Middle frontal gyrus (tissue), 1 donor: ENCODE measurements around the gene VAV2.
A peak's percentile ranks its signal among the peaks of the same experiment; 100 is the strongest.
"Not testable (repeated sequence)": the region's sequence is repeated elsewhere in the genome, so short reads cannot be mapped to it uniquely, and the experiment has no call there.

Experiments
- DNase-seq: peaks from one replicate; pipeline ENCODE4 v3.0.0-alpha.2; 2015; ENCODE audit warnings: low spot score; ENCODE audit errors: extremely low spot score

The VAV2 gene

GRCh38 chr9:133998915-133999595, 6.9 kb upstream of the VAV2 start:
- no peak for DNase-seq

- DNase-seq = no peak
Observed at GRCh38 chr9:133997584-133997983, 5.5 kb upstream of the VAV2 start.

- no peak for DNase-seq
Observed at GRCh38 chr9:133996531-133997520, 4.7 kb upstream of the VAV2 start.

- no peak for DNase-seq
Observed at GRCh38 chr9:133995012-133995896, 3.1 kb upstream of the VAV2 start.

GRCh38 chr9:133994353-133995011, 2.4 kb upstream of the VAV2 start:
- DNase-seq = peak; percentile 50

- no peak for DNase-seq
Observed at GRCh38 chr9:133993635-133994253, 1.6 kb upstream of the VAV2 start.

- no peak for DNase-seq
Observed at GRCh38 chr9:133992780-133993634, 883 bp upstream of the VAV2 start.

GRCh38 chr9:133991214-133991921, 756 bp downstream of the VAV2 start:
- DNase-seq = no peak

- DNase-seq = no peak
Observed at GRCh38 chr9:133990366-133991213, 1.5 kb downstream of the VAV2 start.

- DNase-seq = no peak
Observed at GRCh38 chr9:133989625-133990365, 2.3 kb downstream of the VAV2 start.

- not testable (repeated sequence) for DNase-seq
Observed at GRCh38 chr9:133988771-133989170, 3.4 kb downstream of the VAV2 start.

- DNase-seq = no peak
Observed at GRCh38 chr9:133987946-133988665, 4.0 kb downstream of the VAV2 start.

- no peak for DNase-seq
Observed at GRCh38 chr9:133987446-133987788, 4.7 kb downstream of the VAV2 start.

- DNase-seq = no peak
Observed at GRCh38 chr9:133986774-133987445, 5.2 kb downstream of the VAV2 start.

GRCh38 chr9:133986061-133986460, 6.1 kb downstream of the VAV2 start:
- no peak for DNase-seq
